Measurements from ENCODE around the gene KIRREL3. TPM values are rescaled to one million over a fixed set of nuclear protein-coding genes. Genes with fewer than 3 reads are reported as not detected.

KIRREL3 gene
- polyA plus RNA-seq, 1 donor (not counting 4 experiments of a cell fraction or from before 2014, with no cell fraction given), result 0.04 TPM

GRCh38 chr11:126519764-126520734 lies 480.5 kb downstream of the KIRREL3 start:
- no peak overlapping the region for H3K4me3 ChIP-seq (ENCODE audit: control insufficient read depth in 2 of 3, extremely low read depth in 1 of 3, insufficient read depth in 2 of 3, low read depth in 1 of 3, low read length in 3 of 3)
- H2AFZ ChIP-seq (ENCODE audit: control insufficient read depth, low read length), result no peak overlapping the region
- no peaks in the 10 kb centered on the region for H3K9me3 ChIP-seq (ENCODE audit: control insufficient read depth, low read depth, low read length)
- dilution Hi-C loops (cut with MboI; ENCODE audit: extremely low pct_ligation_motif_present, low sequenced_read_pairs), result no loop called here
- DNase-seq (ENCODE audit: low read depth, low spot score), result no peak
- H3K4me1 ChIP-seq (ENCODE audit: control insufficient read depth, extremely low read depth, insufficient read depth, low read length), result no peaks in the 10 kb centered on the region
- H3K4me2 ChIP-seq (ENCODE audit: control insufficient read depth, extremely low read depth, insufficient read depth, low read depth, low read length), result no peak overlapping the region
- H3K9me1 ChIP-seq (ENCODE audit: control insufficient read depth, extremely low read depth, insufficient read depth, low read length), result no peaks in the 10 kb centered on the region
- no peaks in the 10 kb centered on the region for H4K20me1 ChIP-seq (ENCODE audit: control insufficient read depth, extremely low read depth, insufficient read depth, low read length)
- H3K9ac ChIP-seq (ENCODE audit: control insufficient read depth, extremely low read depth, insufficient read depth, low read length), result no peak overlapping the region
- no peaks in the 10 kb centered on the region for H3K79me2 ChIP-seq (ENCODE audit: control insufficient read depth, insufficient read depth, low read length)
- no peak for TF ChIP-seq CTCF (optimal IDR thresholded peaks at IDR 0.05 in 1 of 3, IDR thresholded peaks at IDR 0.05 in 1 of 3, conservative IDR thresholded peaks at IDR 0.05 in 1 of 3; ENCODE audit: extremely low read depth in 1 of 3, insufficient read depth in 2 of 3, low read length in 3 of 3)
- TF ChIP-seq EZH2 (IDR thresholded peaks at IDR 0.05; ENCODE audit: low read length), result no peak
- FAIRE-seq, result no peak
- H3K36me3 ChIP-seq (ENCODE audit: control insufficient read depth in 2 of 2, extremely low read depth in 1 of 2, insufficient read depth in 2 of 2, low read length in 2 of 2), result no peaks in the 10 kb centered on the region
- no peaks in the 10 kb centered on the region for H3K27me3 ChIP-seq (ENCODE audit: control insufficient read depth, extremely low read depth, insufficient read depth, low read length)
- no peak overlapping the region for H3K27ac ChIP-seq (ENCODE audit: control insufficient read depth, insufficient read depth, low read length)

GRCh38 chr11:126518972-126519690 lies 481.4 kb downstream of the KIRREL3 start:
- H3K9me3 ChIP-seq (ENCODE audit: control insufficient read depth, low read depth, low read length), result no peaks in the 10 kb centered on the region
- no peaks in the 10 kb centered on the region for H3K4me1 ChIP-seq (ENCODE audit: control insufficient read depth, extremely low read depth, insufficient read depth, low read length)
- TF ChIP-seq CTCF (optimal IDR thresholded peaks at IDR 0.05 in 1 of 3, IDR thresholded peaks at IDR 0.05 in 1 of 3, conservative IDR thresholded peaks at IDR 0.05 in 1 of 3; ENCODE audit: extremely low read depth in 1 of 3, insufficient read depth in 2 of 3, low read length in 3 of 3), result no peak
- H2AFZ ChIP-seq (ENCODE audit: control insufficient read depth, low read length), result no peak overlapping the region
- DNase-seq (ENCODE audit: low read depth, low spot score) (no peak), FAIRE-seq (no peak)
- H3K9ac ChIP-seq (ENCODE audit: control insufficient read depth, extremely low read depth, insufficient read depth, low read length), result no peak overlapping the region
- H3K36me3 ChIP-seq (ENCODE audit: control insufficient read depth in 2 of 2, extremely low read depth in 1 of 2, insufficient read depth in 2 of 2, low read length in 2 of 2), result no peaks in the 10 kb centered on the region
- H3K4me3 ChIP-seq (ENCODE audit: control insufficient read depth in 2 of 3, extremely low read depth in 1 of 3, insufficient read depth in 2 of 3, low read depth in 1 of 3, low read length in 3 of 3), result no peak overlapping the region
- H3K4me2 ChIP-seq (ENCODE audit: control insufficient read depth, extremely low read depth, insufficient read depth, low read depth, low read length), result no peak overlapping the region
- no peaks in the 10 kb centered on the region for H3K9me1 ChIP-seq (ENCODE audit: control insufficient read depth, extremely low read depth, insufficient read depth, low read length)
- H3K27ac ChIP-seq (ENCODE audit: control insufficient read depth, insufficient read depth, low read length), result no peak overlapping the region
- H3K79me2 ChIP-seq (ENCODE audit: control insufficient read depth, insufficient read depth, low read length), result no peaks in the 10 kb centered on the region
- dilution Hi-C loops (cut with MboI; ENCODE audit: extremely low pct_ligation_motif_present, low sequenced_read_pairs), result no loop called here
- no peaks in the 10 kb centered on the region for H4K20me1 ChIP-seq (ENCODE audit: control insufficient read depth, extremely low read depth, insufficient read depth, low read length)
- no peaks in the 10 kb centered on the region for H3K27me3 ChIP-seq (ENCODE audit: control insufficient read depth, extremely low read depth, insufficient read depth, low read length)
